Keratinocyte (primary cell): ENCODE measurements around the gene NLRP9. TPM values are rescaled to one million over a fixed set of nuclear protein-coding genes. Genes with fewer than 3 reads are reported as not detected.

ENCODE experiments used
- DNase-seq: peaks from one replicate; pipeline ENCODE4 v3.0.0-alpha.2; 2011; ENCODE audit warnings: low read depth, missing footprints, low spot score
- FAIRE-seq: peaks from 2 replicates; lab custom pipeline; 2011; peaks lifted over from hg19 to GRCh38; lab: Jason Lieb, UNC
- H2AFZ ChIP-seq: 2 replicates; pipeline ENCODE4 v1.6.0; 2012; ENCODE audit warnings: low read length, control low read depth, inconsistent platforms; ENCODE audit not compliant: control insufficient read depth
- H3K27ac ChIP-seq: 2 replicates; pipeline ENCODE4 v1.5.1; 2011; ENCODE audit warnings: low read length; ENCODE audit not compliant: control insufficient read depth, insufficient read depth
- H3K27me3 ChIP-seq: 3 replicates; pipeline ENCODE4 v1.6.0; 2011; ENCODE audit warnings: low read length; ENCODE audit not compliant: control insufficient read depth, insufficient read depth; ENCODE audit errors: extremely low read depth
- H3K36me3 ChIP-seq, 2 experiments: 2 replicates in 1 of 2; 3 replicates in 1 of 2; pipeline ENCODE4 v1.5.1; 2011; ENCODE audit warnings: low read length in 2 of 2, mild to moderate bottlenecking in 1 of 2; ENCODE audit not compliant: control insufficient read depth in 2 of 2, insufficient read depth in 2 of 2; ENCODE audit errors: extremely low read depth in 1 of 2
- H3K4me1 ChIP-seq: 3 replicates; pipeline ENCODE4 v1.5.1; 2011; ENCODE audit warnings: low read length; ENCODE audit not compliant: control insufficient read depth, insufficient read depth; ENCODE audit errors: extremely low read depth
- H3K4me2 ChIP-seq: 3 replicates; pipeline ENCODE4 v1.6.0; 2011; ENCODE audit warnings: low read depth, low read length; ENCODE audit not compliant: control insufficient read depth, insufficient read depth; ENCODE audit errors: extremely low read depth
- H3K4me3 ChIP-seq, 3 experiments: fragments of 200-600 bp in 1 of 3; sonication (generic) in 1 of 3; 2 replicates in 2 of 3; 3 replicates in 1 of 3; pipeline ENCODE4 v1.5.1; 2011 to 2016; ENCODE audit warnings: low read length in 3 of 3, mild to moderate bottlenecking in 3 of 3, control low read depth in 2 of 3, inconsistent platforms in 1 of 3, low read depth in 1 of 3, mixed read lengths in 1 of 3, mixed run types in 1 of 3, moderate library complexity in 1 of 3; ENCODE audit not compliant: control insufficient read depth in 2 of 3, insufficient read depth in 2 of 3; ENCODE audit errors: extremely low read depth in 1 of 3
- H3K79me2 ChIP-seq: 2 replicates; pipeline ENCODE4 v1.6.0; 2012; ENCODE audit warnings: low read length; ENCODE audit not compliant: control insufficient read depth, insufficient read depth
- H3K9ac ChIP-seq: 3 replicates; pipeline ENCODE4 v1.6.0; 2011; ENCODE audit warnings: low read length; ENCODE audit not compliant: control insufficient read depth, insufficient read depth; ENCODE audit errors: extremely low read depth
- H3K9me1 ChIP-seq: 3 replicates; pipeline ENCODE4 v1.6.0; 2011; ENCODE audit warnings: low read length; ENCODE audit not compliant: control insufficient read depth, insufficient read depth; ENCODE audit errors: extremely low read depth
- H3K9me3 ChIP-seq: 2 replicates; pipeline ENCODE4 v1.5.1; 2012; ENCODE audit warnings: low read depth, low read length; ENCODE audit not compliant: control insufficient read depth
- H4K20me1 ChIP-seq: 3 replicates; pipeline ENCODE4 v1.6.0; 2011; ENCODE audit warnings: low read length; ENCODE audit not compliant: control insufficient read depth, insufficient read depth; ENCODE audit errors: extremely low read depth
- CTCF ChIP-seq, 3 experiments: IDR thresholded peaks in 1 of 3; conservative IDR thresholded peaks in 1 of 3; optimal IDR thresholded peaks in 1 of 3; 2 replicates in 2 of 3; 3 replicates in 1 of 3; pipeline versions ENCODE3 to v1.5.1; 2011; ENCODE audit warnings: low read length in 3 of 3, mild to moderate bottlenecking in 3 of 3, moderate library complexity in 2 of 3, control low read depth in 1 of 3, inconsistent platforms in 1 of 3; ENCODE audit not compliant: insufficient read depth in 2 of 3; ENCODE audit errors: extremely low read depth in 1 of 3
- EZH2 ChIP-seq: IDR thresholded peaks from one replicate; pipeline ENCODE4 v1.6.1; 2012; ENCODE audit warnings: inconsistent platforms, mild to moderate bottlenecking, low read length, moderate library complexity
- dilution Hi-C: fragments of 300-500 bp; cut with MboI; formaldehyde crosslinking; loops from one replicate; pipeline ENCODE4 v1.7.0; 2020; ENCODE audit warnings: low sequenced_read_pairs; ENCODE audit not compliant: extremely low pct_ligation_motif_present
- polyA plus RNA-seq, 5 experiments: library from polyadenylated mRNA; depleted of rRNA in 3 of 5; stranded (reverse) in 3 of 5; stranded (forward) in 1 of 5; unstranded in 1 of 5; fragments of >200 nt; gene quantifications; 1 replicate in 1 of 5; 2 replicates in 3 of 5; 3 replicates in 1 of 5; pipeline versions ENCODE4 v1.2.1 to v1.2.3, GENCODE V29; 2011 to 2012; ENCODE audit warnings: missing spikeins in 2 of 5, low read depth in 1 of 5, low replicate concordance in 1 of 5

NLRP9 gene
- polyA plus RNA-seq, 1 donor (not counting 4 experiments of a cell fraction or from before 2014, with no cell fraction given): not detected

GRCh38 chr19:55698256-55698655, 39.9 kb downstream of the NLRP9 start:
- TF ChIP-seq CTCF (optimal IDR thresholded peaks at IDR 0.05 in 1 of 3, IDR thresholded peaks at IDR 0.05 in 1 of 3, conservative IDR thresholded peaks at IDR 0.05 in 1 of 3; ENCODE audit: extremely low read depth in 1 of 3, insufficient read depth in 2 of 3, low read length in 3 of 3) (no peak), EZH2 (no peak)
- H3K9me1 ChIP-seq: no peaks in the 10 kb centered on the region
- H3K27me3 ChIP-seq: no peaks in the 10 kb centered on the region
- no peaks in the 10 kb centered on the region for H4K20me1 ChIP-seq
- H3K9ac ChIP-seq: no peak overlapping the region
- H3K36me3 ChIP-seq: peaks cover 8 to 37% of the 10 kb centered on the region in 2 experiments
- H3K9me3 ChIP-seq: no peaks in the 10 kb centered on the region
- no peaks in the 10 kb centered on the region for H3K79me2 ChIP-seq
- no peaks in the 10 kb centered on the region for H3K4me1 ChIP-seq
- dilution Hi-C loops: no loop called here
- DNase-seq: no peak
- H3K4me2 ChIP-seq: no peak overlapping the region
- no peak overlapping the region for H3K4me3 ChIP-seq
- no peak overlapping the region for H3K27ac ChIP-seq
- no peak overlapping the region for H2AFZ ChIP-seq
- FAIRE-seq: no peak

GRCh38 chr19:55697698-55698097, 40.5 kb downstream of the NLRP9 start:
- H3K9me1 ChIP-seq: no peaks in the 10 kb centered on the region
- no peak overlapping the region for H3K4me3 ChIP-seq
- no peak overlapping the region for H3K27ac ChIP-seq
- no peak for DNase-seq
- no peaks in the 10 kb centered on the region for H3K79me2 ChIP-seq
- no peak overlapping the region for H3K9ac ChIP-seq
- H3K9me3 ChIP-seq: no peaks in the 10 kb centered on the region
- H2AFZ ChIP-seq: no peak overlapping the region
- no peaks in the 10 kb centered on the region for H3K27me3 ChIP-seq
- H3K36me3 ChIP-seq: peaks cover 8 to 37% of the 10 kb centered on the region in 2 experiments
- no peak overlapping the region for H3K4me2 ChIP-seq
- H4K20me1 ChIP-seq: no peaks in the 10 kb centered on the region
- TF ChIP-seq CTCF (optimal IDR thresholded peaks at IDR 0.05 in 1 of 3, IDR thresholded peaks at IDR 0.05 in 1 of 3, conservative IDR thresholded peaks at IDR 0.05 in 1 of 3; ENCODE audit: extremely low read depth in 1 of 3, insufficient read depth in 2 of 3, low read length in 3 of 3) (no peak), EZH2 (no peak)
- no peak for FAIRE-seq
- H3K4me1 ChIP-seq: no peaks in the 10 kb centered on the region
- dilution Hi-C loops: no loop called here
